Right lobe of liver (tissue), 6 donors: ENCODE results near the gene ITGB1BP1. TPM values are rescaled to one million over a fixed set of nuclear protein-coding genes. Genes with fewer than 3 reads are reported as not detected.

ENCODE experiments used
- ATAC-seq, 4 donors: fragments of 200-7000 bp; cut with Tn5 transposase; one replicate each; pipeline ENCODE4 v1.9.1; 2020; ENCODE audit warnings: mild to moderate bottlenecking in 4 of 4, moderate library complexity in 4 of 4
- DNase-seq, 3 donors: peaks; one replicate each; pipeline ENCODE4 v3.0.0-alpha.2; 2020
- H3K27ac ChIP-seq, 3 donors: fragments of 200-600 bp; one replicate each; pipeline ENCODE4 v1.8.0; 2022
- H3K27me3 ChIP-seq, 2 donors: fragments of 200-600 bp; one replicate each; pipeline ENCODE4 v1.8.0; 2022
- H3K36me3 ChIP-seq, 4 donors: fragments of 200-600 bp; sonication (generic) in 1 of 4; one replicate each; pipeline versions ENCODE4 v1.5.1 to v1.8.0; 2017 to 2022; ENCODE audit warnings: control low read depth in 1 of 4
- H3K4me1 ChIP-seq, 4 donors: fragments of 200-600 bp; sonication (generic) in 1 of 4; one replicate each; pipeline versions ENCODE4 v1.5.1 to v1.8.0; 2017 to 2022; ENCODE audit warnings: control low read depth in 1 of 4
- H3K4me3 ChIP-seq, 3 donors: fragments of 200-600 bp; one replicate each; pipeline ENCODE4 v1.8.0; 2022
- H3K9me3 ChIP-seq, 4 donors: fragments of 200-600 bp; sonication (generic) in 1 of 4; one replicate each; pipeline versions ENCODE4 v1.5.1 to v1.8.0; 2017 to 2022; ENCODE audit warnings: control low read depth in 1 of 4
- POLR2A ChIP-seq: fragments of 450-650 bp; IDR thresholded peaks from one replicate; pipeline ENCODE4 v1.6.1; 2017; ENCODE audit warnings: antibody characterized with exemption, mild to moderate bottlenecking
- WGBS: methylation state at CpG from one replicate; pipeline ENCODE4 v1.1.6; 2018; ENCODE audit warnings: low coverage, low lambda C conversion rate; ENCODE audit not compliant: insufficient coverage; ENCODE audit errors: missing lambda C conversion rate; 5-methylcytosine and 5-hydroxymethylcytosine counted together
- intact Hi-C, 2 donors: fragments of 100-400 bp; cut with DNase I; formaldehyde crosslinking; loops; one replicate each; pipeline versions ENCODE4 v1.11.2 to v1.14.1; 2022
- total RNA-seq, 6 experiments: library from RNA; depleted of rRNA in 2 of 6; stranded (reverse); fragments of >200 nt in 2 of 6; fragmentation: NEBNext Ultra II Directional in 3 of 6; extraction: Animal tissue kit (Norgen Biotek cat#: 25700) in 3 of 6; gene quantifications; one replicate each; pipeline versions ENCODE4 v1.1.0 to v1.2.4, GENCODE V29; 2016 to 2023
- TF ChIP-seq, protein P1 (sequence below), 4 donors: fragments of 200-600 bp in 3 of 4; fragments of 450-650 bp in 1 of 4; IDR thresholded peaks; one replicate each; pipeline versions ENCODE4 v1.5.1 to v1.8.0; 2016 to 2022; ENCODE audit warnings: antibody characterized with exemption in 4 of 4, mild to moderate bottlenecking in 2 of 4
- donor health status: DM: no; HTN: yes; CAD: no.
- donor health status: DM: no; HTN: no; CAD: no.
- donor health status: DM: no; HTN: no; CAD: no.
- donor health status: DM: no; HTN: yes; CAD: no.
- donor health status: DM: no; HTN: yes; CAD: no.

ITGB1BP1 gene
- total RNA-seq, 6 experiments from 2014 or later: 9.6 to 28.5 (median 20.8) TPM

DNA sequence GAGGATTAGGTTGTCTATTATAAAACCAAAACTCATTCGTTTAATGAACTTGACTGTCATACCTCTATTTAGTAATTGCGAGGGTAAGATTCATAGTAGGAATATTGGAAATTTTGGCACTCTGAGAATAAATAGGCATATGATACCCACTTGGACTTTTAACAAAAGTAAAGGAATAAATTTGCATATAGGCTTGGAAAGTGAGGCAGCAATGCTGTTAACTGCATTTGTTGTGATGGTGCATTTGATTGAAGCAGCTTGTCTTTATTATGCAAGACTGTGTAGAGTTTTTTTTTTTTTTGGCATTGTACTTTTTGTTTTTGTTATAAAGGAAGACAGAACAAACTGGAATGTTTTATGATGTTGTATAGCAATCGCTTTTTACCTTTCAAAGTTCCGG lies 18.9 kb downstream of the ITGB1BP1 start:
- ATAC-seq: no peak
- Histone ChIP-seq H3K36me3 (peaks cover 0 to 3% (median 0%) of the 10 kb centered on the region in 4 donors), H3K27ac (no peak overlapping the region), H3K4me1 (no peaks in the 10 kb centered on the region), H3K4me3 (no peak overlapping the region), H3K27me3 (no peaks in the 10 kb centered on the region), H3K9me3 (no peaks in the 10 kb centered on the region)
- DNase-seq: no peak
- WGBS: 92% methylated on average over 4 of the region's 4 CpGs
- TF ChIP-seq, protein P1, sequence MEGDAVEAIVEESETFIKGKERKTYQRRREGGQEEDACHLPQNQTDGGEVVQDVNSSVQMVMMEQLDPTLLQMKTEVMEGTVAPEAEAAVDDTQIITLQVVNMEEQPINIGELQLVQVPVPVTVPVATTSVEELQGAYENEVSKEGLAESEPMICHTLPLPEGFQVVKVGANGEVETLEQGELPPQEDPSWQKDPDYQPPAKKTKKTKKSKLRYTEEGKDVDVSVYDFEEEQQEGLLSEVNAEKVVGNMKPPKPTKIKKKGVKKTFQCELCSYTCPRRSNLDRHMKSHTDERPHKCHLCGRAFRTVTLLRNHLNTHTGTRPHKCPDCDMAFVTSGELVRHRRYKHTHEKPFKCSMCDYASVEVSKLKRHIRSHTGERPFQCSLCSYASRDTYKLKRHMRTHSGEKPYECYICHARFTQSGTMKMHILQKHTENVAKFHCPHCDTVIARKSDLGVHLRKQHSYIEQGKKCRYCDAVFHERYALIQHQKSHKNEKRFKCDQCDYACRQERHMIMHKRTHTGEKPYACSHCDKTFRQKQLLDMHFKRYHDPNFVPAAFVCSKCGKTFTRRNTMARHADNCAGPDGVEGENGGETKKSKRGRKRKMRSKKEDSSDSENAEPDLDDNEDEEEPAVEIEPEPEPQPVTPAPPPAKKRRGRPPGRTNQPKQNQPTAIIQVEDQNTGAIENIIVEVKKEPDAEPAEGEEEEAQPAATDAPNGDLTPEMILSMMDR (IDR thresholded peaks at IDR 0.05): no peak
- TF ChIP-seq POLR2A: no peak
- intact Hi-C loops: no loop called here

DNA sequence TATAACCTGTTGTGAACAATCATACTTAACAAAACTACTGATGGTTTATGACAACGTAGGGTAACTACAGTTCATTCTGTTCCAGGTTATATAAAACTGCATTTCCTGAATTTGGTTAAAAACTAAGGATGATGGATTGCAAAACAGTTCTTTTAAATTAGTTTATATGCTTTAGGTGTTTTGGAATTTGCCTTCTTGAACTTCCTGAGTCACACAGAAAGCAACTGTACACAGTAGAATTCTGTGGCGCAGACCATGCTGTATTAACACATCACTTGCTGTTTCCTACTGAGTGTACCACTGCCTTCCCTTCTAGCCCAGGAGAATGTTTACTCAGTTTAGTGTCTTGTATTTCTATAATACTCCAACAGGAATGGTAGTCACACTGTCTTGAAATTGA lies 19.4 kb downstream of the ITGB1BP1 start:
- no peak for DNase-seq

DNA sequence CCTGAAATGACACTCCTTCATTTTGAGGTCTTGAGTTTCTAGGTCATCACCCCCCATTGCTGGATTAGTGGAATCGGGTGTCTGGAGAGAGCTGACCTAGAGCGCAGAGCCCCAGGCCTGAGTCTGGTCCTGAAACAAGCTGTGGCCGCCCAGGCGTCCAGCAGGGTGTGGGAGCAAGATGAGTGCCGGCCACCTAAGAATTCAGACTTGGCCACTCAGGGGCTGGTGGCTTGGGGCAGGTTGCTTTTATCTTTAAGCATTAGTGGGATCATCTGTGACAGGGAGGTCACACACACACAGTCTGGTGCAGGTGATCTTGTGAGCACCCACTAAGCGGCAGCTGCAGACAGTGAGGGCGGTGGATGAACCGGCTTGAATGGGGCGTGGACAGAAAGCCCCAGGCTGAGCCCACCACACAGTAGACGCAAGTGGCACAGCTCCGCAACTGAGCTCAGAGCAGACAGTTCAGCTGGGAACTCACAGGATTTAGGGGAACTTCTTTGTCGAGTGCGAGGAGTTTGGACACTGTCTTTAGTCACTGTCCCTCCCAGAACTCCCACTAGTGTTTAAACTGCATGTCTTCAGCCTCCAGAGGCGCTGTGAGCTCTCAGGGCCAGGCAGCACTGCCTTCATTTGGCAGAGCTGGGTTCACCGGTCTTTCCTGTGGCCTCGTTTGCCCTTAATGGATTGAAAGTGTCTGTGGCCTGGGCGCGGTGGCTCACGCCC lies 21.5 kb downstream of the ITGB1BP1 start:
- no peaks in the 10 kb centered on the region for H3K9me3 ChIP-seq
- no peaks in the 10 kb centered on the region for H3K27me3 ChIP-seq
- no peaks in the 10 kb centered on the region for H3K36me3 ChIP-seq
- H3K4me3 ChIP-seq: no peak overlapping the region
- intact Hi-C loops: no loop called here
- WGBS: 91% methylated on average over 8 of the region's 19 CpGs
- TF ChIP-seq, protein P1 (IDR thresholded peaks at IDR 0.05): no peak
- TF ChIP-seq POLR2A: no peak
- no peak overlapping the region for H3K27ac ChIP-seq
- peak in 1 of 4 donors; percentile 18 for ATAC-seq
- DNase-seq: no peak
- H3K4me1 ChIP-seq: no peaks in the 10 kb centered on the region

More for the DNA sequence above, 19.4 kb downstream of the ITGB1BP1 start:
- no peaks in the 10 kb centered on the region for H3K4me1 ChIP-seq
- H3K27me3 ChIP-seq: no peaks in the 10 kb centered on the region
- no peaks in the 10 kb centered on the region for H3K9me3 ChIP-seq
- H3K4me3 ChIP-seq: no peak overlapping the region
- no peak for ATAC-seq
- WGBS: 60% methylated on average over 1 of the region's 2 CpGs
- H3K27ac ChIP-seq: no peak overlapping the region
- peaks cover 0 to 3% (median 0%) of the 10 kb centered on the region in 4 donors for H3K36me3 ChIP-seq
- intact Hi-C loops: no loop called here
- TF ChIP-seq POLR2A: no peak
- TF ChIP-seq, protein P1 (IDR thresholded peaks at IDR 0.05): no peak

DNA sequence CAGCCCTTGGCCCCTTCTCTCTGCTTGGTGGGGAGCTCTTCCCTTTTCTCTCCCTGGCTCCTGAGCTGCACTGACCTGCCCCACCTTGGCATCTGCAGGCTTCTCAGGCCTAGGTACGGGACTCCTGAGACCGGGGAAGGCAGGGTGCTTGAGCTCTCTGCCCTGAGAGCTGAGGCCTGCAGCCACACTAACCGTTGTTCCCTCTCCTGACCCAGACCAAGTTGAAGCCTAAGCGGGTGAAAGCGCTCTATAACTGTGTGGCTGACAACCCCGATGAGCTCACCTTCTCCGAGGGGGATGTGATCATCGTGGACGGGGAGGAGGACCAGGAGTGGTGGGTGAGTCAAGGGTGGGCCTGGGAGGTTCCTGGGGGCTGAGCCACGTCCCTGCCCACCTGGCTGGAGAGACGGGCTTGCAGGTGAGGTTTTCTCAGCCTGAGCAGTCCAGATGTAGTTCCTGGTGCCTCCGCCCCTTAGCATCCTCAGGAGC lies 22.2 kb downstream of the ITGB1BP1 start:
- H3K9me3 ChIP-seq: no peaks in the 10 kb centered on the region
- ATAC-seq (peak in 1 of 4 donors; percentile 32), DNase-seq (no peak)
- no CpG with 5 or more reads among the region's 12 CpGs for WGBS
- H3K27ac ChIP-seq: no peak overlapping the region
- no peaks in the 10 kb centered on the region for H3K36me3 ChIP-seq
- TF ChIP-seq POLR2A: no peak
- TF ChIP-seq, protein P1 (IDR thresholded peaks at IDR 0.05): no peak
- H3K4me1 ChIP-seq: no peaks in the 10 kb centered on the region
- H3K4me3 ChIP-seq: no peak overlapping the region
- H3K27me3 ChIP-seq: no peaks in the 10 kb centered on the region
- intact Hi-C loops: no loop called here
